GM12875 (cell line): Measurements from ENCODE around the gene LAMTOR4.
"Not testable (repeated sequence)": the region's sequence is repeated elsewhere in the genome, so short reads cannot be mapped to it uniquely, and the experiment has no call there.

Experiments
- H3K4me3 ChIP-seq: one replicate; pipeline ENCODE4 v1.5.1; 2011; ENCODE audit warnings: low read depth, low read length, control low read depth
- TF ChIP-seq, protein P1 (sequence below): IDR thresholded peaks from 2 replicates; pipeline ENCODE4 v1.5.1; 2011; ENCODE audit warnings: low read depth, mild to moderate bottlenecking, control low read depth, inconsistent platforms, low read length, moderate library complexity, borderline replicate concordance; ENCODE audit not compliant: insufficient read depth

LAMTOR4 gene

DNA sequence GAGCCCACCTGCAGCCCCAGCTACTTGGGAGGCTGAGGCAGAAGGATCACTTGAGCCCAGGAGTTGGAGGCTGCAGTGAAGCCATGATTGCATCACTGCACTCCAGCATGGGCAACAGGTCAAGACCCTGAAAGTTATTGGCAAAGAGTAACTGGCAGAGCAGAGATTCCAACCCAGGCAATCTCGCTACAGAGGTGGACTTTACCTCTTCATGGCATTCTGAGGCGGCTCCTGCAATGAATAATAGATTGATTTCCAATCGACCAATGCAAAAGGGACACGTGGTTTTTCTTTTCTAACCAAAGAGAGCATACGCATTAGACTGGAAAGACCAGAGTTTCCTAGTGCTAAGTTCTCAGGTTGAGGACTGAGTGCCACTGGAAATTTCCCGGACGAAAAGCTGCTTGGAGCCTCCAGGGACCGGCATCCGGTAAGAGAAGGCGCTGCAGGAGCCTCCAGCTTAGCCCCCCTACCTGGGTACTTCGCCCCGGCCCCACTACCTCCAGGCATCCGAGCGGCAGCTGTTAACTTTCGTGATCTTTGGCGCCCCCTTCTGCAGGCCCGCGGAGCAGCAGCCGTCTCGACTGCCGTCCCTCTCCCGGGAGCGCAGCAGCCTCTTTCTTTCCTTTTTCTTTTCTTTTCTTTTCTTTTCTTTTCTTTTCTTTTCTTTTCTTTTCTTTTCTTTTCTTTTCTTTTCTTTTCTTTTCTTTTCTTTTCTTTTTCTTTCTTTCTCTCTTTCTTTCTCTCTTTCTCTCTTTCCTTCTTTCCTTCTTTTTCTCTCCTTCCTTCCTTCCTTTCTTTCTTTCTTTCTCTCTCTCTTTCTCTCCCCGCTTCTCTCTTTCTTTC, 17.9 kb upstream of the LAMTOR4 start:
- H3K4me3 ChIP-seq = no peak overlapping the region
- TF ChIP-seq, protein P1, sequence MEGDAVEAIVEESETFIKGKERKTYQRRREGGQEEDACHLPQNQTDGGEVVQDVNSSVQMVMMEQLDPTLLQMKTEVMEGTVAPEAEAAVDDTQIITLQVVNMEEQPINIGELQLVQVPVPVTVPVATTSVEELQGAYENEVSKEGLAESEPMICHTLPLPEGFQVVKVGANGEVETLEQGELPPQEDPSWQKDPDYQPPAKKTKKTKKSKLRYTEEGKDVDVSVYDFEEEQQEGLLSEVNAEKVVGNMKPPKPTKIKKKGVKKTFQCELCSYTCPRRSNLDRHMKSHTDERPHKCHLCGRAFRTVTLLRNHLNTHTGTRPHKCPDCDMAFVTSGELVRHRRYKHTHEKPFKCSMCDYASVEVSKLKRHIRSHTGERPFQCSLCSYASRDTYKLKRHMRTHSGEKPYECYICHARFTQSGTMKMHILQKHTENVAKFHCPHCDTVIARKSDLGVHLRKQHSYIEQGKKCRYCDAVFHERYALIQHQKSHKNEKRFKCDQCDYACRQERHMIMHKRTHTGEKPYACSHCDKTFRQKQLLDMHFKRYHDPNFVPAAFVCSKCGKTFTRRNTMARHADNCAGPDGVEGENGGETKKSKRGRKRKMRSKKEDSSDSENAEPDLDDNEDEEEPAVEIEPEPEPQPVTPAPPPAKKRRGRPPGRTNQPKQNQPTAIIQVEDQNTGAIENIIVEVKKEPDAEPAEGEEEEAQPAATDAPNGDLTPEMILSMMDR = peak; percentile 80

DNA sequence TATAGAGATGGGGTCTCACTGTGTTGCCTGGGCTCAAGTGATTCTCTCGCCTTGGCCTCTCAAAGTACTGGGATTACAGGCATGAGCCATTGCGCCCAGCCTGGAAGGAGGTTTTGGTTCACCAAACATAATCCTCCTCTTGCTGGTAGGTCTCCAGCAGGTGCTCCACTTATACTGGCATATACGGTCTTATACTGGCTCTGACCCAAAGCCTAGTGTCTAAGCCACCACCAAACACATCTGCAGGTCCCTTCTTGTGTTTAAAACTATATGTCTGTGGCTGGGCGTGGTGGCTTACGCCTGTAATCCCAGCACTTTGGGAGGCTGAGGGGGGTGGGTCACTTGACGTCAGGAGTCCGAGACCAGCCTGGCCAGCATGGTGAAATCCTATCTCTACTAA, 16.6 kb upstream of the LAMTOR4 start:
- no peak overlapping the region for H3K4me3 ChIP-seq
- TF ChIP-seq, protein P1 = no peak

DNA sequence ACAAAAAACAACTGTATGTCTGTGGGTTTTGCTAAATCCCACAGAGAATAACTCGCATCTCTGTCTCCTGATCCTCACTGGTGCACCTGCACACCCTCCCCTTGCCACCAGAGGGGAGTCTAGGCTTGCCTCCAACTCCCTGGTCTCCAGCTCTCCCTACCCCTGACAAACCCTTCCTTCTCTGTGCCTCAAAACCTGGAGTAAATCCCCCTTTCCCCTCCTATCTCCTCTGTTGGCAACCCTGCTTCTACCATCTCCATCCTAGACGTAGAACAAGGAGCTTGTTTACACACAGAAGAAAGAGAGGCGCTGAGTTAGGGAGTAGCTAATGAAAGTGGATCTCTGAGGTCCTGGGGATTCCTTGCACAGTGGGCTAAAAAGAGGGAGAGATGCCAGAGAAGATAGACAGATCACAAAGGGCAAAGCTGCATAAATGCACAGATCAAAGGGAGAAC, 16.0 kb upstream of the LAMTOR4 start:
- no peak overlapping the region for H3K4me3 ChIP-seq
- TF ChIP-seq, protein P1 = peak; percentile 96

DNA sequence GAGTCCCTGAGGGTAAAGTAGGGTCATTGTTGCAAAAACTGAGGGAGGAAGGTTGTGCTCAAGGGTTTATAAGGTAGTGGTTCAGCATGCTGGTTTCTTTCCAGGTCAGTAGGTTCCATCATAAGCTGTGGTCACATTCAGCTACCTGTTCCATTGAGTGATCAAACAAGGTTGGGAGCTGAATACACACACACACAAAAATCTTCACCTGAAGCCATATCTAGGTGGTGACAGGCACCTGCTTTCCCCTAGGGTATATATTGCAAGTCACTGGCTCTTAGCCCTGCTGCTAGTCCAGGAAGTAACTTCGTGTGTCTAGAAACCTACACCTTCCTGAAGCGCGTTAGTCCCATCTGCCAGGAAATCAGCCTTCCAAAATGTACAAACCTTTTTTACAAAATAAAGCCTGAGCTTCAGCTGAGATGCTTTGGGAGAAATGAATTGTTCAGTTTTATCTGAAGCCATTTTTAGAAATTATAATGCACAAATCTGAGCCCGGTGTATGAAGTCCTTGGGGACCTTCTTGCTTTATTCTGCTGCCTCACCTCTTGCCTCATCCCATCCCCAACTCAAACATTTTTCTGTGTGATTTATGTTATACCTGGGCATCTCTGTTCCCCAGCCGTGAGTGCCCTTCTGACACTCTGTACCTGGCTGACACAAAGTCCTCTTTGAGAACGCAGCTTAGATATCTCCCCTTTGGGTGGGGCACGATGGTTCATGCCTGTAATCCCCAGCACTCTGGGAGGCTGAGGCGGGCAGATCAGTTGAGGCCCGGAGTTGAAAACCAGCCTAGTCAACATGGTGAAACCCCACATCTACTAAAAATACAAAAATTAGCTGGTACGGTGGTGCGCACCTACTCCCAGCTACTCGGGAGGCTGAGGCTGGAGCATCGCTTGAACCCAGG, 10.6 kb upstream of the LAMTOR4 start:
- TF ChIP-seq, protein P1 = no peak
- no peak overlapping the region for H3K4me3 ChIP-seq

DNA sequence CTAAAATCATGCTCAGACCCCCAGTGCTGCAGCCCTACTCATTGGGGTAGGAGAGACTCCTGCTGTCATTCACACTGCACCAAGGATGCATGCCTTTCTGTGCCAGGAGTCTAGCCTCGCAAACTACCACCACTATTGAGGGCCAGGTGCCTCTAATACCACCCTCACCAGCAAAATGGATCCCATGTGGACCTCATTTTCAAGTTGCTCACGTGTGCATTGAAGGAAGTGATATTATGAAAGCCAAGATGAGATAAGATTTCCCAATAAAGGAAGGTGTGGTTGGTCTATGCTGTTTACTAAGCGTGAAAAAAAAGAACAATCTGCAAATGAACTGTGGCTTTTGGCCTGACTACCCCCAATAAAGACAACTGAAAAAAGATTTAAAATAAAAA, 7.2 kb upstream of the LAMTOR4 start:
- H3K4me3 ChIP-seq = no peak overlapping the region
- TF ChIP-seq, protein P1 = no peak

DNA sequence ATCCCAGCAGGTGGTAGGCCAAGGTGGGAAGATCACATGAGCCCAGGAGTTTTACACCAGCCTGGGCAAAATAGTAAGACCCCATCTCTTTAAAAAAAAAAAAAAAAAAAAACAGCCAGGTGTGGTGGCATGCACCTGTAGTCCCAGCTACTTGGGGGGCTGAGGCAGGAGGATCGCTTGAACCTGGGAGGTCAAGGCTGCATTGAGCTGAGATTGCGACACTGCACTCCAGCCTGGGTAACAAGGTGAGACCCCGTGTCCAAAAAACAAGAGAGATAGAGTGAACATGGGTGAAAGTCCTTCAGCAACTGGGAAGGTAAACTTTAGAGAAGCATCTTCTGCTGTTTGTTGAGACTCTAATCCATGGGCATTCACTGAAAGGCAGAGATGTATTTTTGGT, 6.3 kb upstream of the LAMTOR4 start:
- TF ChIP-seq, protein P1 = no peak
- H3K4me3 ChIP-seq = no peak overlapping the region

DNA sequence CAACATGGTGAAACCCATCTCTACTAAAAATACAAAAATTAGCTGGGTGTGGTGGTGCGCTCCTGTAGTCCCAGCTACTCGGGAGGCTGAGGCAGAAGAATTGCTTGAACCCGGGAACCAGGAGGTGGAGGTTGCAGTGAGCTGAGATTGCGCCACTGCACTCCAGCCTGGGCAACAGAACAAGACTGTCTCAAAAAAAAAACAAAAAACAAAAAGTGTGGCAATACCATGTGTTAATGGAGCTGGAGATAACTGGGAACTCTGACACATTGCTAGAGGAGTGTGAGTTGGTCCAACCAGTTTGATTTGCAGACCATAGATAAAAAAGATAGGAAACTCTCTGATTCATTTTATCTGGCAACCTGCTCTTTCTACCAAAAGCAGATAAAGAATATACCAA, 2.4 kb upstream of the LAMTOR4 start:
- not testable (repeated sequence) for H3K4me3 ChIP-seq
